SIG-M5 treated with dmso at 0.1 percent for 504 hours (cell line): Measurements from ENCODE around the gene SPAG6.

Experiments
- DNase-seq: peaks from one replicate; lab custom pipeline; 2025; ENCODE audit not compliant: unreplicated experiment; lab: John Stamatoyannopoulos, UW

Gene SPAG6

GRCh38 chr10:22458272-22459038 is 113.2 kb downstream of the SPAG6 start:
- no peak for DNase-seq

GRCh38 chr10:22459496-22459895 is 114.2 kb downstream of the SPAG6 start:
- DNase-seq, result no peak

- no peak for DNase-seq
Observed at GRCh38 chr10:22460101-22460500, 114.8 kb downstream of the SPAG6 start.

- no peak for DNase-seq
Observed at GRCh38 chr10:22460531-22461403, 115.5 kb downstream of the SPAG6 start.

GRCh38 chr10:22461891-22462290 is 116.6 kb downstream of the SPAG6 start:
- DNase-seq, result no peak

GRCh38 chr10:22463255-22463654 is 118.0 kb downstream of the SPAG6 start:
- no peak for DNase-seq

GRCh38 chr10:22464966-22465629 is 119.8 kb downstream of the SPAG6 start:
- no peak for DNase-seq

- no peak for DNase-seq
Observed at GRCh38 chr10:22466763-22467334, 121.6 kb downstream of the SPAG6 start.
